CD4-positive, alpha-beta T cell treated with Interleukin-6 for 4 hours (primary cell): ENCODE data around the gene CNOT3.
A peak's percentile ranks its signal among the peaks of the same experiment; 100 is the strongest.
"Not testable (repeated sequence)": the region's sequence is repeated elsewhere in the genome, so short reads cannot be mapped to it uniquely, and the experiment has no call there.

Experiments used
- DNase-seq: peaks from one replicate; pipeline ENCODE4 v3.0.0-alpha.2; 2020; ENCODE audit warnings: mixed read lengths

CNOT3 gene

DNA sequence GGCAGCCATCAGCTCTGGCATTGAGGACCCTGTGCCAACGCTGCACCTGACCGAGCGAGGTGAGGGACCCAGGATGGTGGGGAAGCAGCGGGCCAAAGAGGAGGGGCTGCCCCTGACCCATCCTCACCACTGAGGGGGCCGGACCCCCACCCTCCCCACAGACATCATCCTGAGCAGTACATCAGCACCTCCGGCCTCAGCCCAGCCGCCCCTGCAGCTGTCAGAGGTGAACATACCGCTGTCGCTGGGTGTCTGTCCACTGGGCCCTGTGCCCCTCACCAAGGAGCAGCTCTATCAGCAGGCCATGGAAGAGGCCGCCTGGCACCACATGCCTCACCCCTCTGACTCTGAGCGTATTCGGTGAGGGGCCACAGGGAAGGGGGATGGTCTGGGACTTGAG is 14.7 kb downstream of the CNOT3 start:
- no peak for DNase-seq

- DNase-seq: no peak
Observed at GRCh38 chr19:54152878-54153524, 15.4 kb downstream of the CNOT3 start.

DNA sequence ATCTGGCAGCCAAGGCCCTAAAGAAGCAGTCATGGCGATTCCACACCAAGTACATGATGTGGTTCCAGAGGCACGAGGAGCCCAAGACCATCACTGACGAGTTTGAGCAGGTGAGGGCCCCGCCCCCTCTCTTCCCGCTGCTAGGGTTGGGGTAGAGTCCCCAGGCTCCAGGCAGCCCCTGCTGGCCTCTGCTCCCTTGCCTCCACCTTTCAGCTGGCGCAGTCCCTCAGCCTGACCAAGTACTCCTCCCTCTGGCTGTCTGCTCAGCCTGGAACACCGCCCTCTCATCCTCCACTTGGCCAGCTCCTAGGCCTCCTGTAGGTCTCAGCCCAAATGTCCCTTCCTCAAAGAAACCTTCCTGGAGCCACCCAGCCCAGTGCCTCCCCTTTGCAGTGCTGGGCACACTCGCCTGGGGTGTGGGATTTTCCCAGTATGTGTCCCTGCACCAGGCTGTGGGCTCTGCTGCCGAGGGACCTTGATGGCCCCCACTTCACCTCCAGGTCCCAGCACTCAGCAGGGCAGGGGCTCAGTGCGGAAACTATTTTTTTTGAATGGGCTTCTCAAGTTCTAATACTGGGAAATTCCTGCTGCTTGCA is 16.3 kb downstream of the CNOT3 start:
- no peak for DNase-seq

GRCh38 chr19:54154603-54155345 is 17.2 kb downstream of the CNOT3 start:
- peak; percentile 51 for DNase-seq

DNA sequence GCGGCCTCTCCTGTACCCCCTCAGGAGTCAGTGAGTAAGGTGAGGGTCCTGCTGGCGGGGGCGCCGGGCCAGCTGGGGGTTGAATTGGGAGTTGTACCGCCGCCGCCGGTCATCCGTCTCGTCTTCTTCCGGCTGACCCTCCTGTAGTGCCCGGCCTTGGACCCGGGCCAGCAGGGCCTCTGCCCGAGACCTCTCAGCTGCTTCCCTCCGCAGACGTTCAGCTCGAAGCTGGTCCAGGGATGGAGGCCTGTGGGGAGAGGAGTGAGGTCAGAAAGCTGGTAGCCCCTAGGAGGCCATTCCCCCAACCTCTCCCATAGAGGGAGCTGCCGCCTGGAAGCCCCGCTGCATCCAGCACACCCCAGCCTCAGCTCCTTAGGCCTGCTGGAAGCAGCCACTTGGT is 18.1 kb downstream of the CNOT3 start:
- DNase-seq: no peak

DNA sequence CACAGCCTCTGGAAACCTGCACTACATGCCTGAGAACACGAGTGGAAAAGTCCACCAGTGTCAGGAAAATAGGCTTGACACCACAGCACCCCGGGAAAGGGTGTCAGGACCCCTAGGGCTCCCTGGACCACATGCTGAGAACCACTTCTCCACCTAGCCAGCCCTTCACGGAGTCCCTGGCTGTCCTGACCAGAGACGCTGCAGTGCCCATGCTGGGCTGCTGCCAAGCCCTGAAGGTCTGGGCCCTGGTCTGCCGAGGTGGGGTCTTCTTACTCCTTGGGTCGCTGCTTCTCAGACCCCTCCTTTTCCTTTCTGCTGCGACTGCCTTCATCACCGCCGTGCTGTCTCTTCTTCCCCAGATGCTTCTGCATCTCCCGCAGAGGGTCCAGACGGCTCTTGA is 18.9 kb downstream of the CNOT3 start:
- DNase-seq: no peak

DNA sequence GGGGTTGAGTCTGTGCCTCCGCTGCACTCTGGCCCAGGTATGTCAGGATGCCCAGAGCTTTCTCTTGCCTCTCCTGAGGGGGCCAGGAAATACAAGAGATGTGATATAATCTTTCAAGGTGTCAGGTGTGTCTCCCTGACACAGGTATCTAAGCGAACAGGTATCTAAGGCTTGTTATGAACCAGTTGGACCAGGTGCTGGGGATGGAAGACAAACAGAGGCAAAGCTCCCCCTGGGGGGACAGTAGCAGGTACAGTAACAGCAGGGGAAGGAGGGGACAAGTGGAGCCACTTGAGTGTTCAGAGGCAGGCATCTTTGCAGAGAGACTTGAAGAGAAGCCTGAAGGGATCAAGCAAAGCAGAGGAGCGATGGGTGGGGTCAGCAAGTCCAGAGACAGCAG is 19.4 kb downstream of the CNOT3 start:
- no peak for DNase-seq

DNA sequence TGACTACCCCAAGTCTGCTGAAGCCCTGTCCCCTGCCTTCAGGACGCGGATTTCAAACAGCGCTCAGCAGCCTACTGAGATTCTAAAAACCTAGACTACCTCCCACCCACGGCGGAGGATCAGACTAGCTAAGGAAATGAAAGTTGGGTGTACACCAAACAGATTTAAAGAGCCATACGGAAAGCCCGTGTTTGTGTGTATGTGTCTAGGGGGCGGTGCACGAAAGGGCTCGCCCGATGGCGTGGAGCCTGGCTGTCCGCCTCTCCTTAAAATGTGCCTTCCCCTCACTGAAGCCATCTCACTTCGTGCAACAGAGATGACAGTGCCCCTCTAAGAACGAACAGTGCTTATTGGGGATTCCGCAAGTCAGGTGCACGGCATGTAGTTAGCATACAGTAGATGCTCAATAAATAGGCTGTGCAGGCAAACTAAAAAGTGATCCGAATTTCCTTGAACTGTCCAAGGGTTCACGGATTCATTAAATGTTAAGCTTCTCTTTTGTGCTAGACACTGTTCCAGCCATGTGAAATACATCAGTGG is 21.3 kb downstream of the CNOT3 start:
- DNase-seq: peak; percentile 23

- DNase-seq: peak; percentile 99
Observed at GRCh38 chr19:54159352-54160181, 22.0 kb downstream of the CNOT3 start, which contains the start of gene LENG1. TSS of gene LENG1 (minus strand) at chr19:54159721. CDS start at chr19:54159695, 26 bp downstream.

- DNase-seq: no peak
Observed at GRCh38 chr19:54160182-54160811, 22.7 kb downstream of the CNOT3 start.

DNA sequence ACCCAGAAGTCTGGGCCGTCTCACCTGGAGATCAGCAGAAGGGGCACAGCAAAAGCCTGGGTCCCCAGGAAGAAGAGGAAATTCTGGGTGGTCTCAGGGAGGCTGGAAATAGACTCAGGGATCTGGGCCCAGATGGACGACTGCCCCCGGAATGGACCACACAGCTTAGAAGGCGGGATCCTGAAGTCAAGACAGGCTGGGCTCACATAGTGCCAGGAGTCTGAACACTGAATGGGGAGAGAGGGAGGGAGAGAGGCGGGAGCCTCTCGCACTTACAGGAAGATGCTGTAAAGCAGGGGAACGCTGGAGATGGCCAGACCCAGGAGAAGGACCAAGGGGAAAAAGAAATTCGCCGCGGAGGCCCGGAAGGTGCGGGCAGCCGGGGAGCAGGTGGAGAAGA is 23.3 kb downstream of the CNOT3 start:
- no peak for DNase-seq

GRCh38 chr19:54162241-54162805 is 24.8 kb downstream of the CNOT3 start:
- peak; percentile 93 for DNase-seq

- DNase-seq: no peak
Observed at GRCh38 chr19:54162884-54163283, 25.3 kb downstream of the CNOT3 start.

GRCh38 chr19:54164369-54165068 is 27.0 kb downstream of the CNOT3 start:
- peak; percentile 72 for DNase-seq

GRCh38 chr19:54165222-54165621 is 27.7 kb downstream of the CNOT3 start:
- DNase-seq: no peak

DNA sequence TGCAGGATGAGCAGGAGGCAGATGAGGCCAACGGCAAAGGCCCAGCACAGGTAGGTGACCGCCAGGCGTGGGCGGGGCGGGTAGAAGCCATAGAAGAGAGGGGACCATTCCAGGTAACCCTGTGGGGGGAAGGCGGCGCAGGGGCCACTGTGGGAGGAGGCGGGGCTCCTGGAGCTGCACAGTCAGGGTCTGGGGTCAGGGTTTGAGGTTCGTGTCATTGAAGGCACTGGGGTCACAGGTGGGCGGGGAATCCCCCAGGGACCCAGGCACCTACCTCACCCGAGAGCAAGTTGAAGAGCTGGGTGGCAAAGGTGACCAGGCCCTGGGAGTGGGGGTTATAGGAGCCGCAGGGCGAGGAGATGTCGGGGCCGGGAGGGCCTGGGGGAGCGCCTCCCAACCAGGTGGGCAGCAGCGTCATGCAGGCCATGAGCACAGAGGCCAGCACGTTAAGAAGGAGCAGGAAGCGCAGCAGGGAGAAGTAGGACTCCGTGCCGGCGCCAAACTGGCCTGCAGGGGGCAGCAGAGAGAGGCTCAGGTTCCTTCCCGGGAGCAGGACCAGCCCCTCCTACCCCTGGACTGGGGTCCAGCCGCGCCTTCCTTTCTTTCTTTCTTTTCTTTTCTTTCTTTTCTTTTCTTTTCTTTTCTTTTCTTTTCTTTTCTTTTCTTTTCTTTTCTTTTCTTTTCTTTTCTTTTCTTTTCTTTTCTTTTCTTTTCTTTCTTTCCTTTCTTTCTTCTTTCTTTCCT is 30.8 kb downstream of the CNOT3 start:
- DNase-seq: peak; percentile 94

- DNase-seq: no peak
Observed at GRCh38 chr19:54169149-54169740, 31.7 kb downstream of the CNOT3 start.

- DNase-seq: not testable (repeated sequence)
Observed at GRCh38 chr19:54171736-54172431, 34.3 kb downstream of the CNOT3 start.
